Spleen (tissue), 11 donors: ENCODE results near the gene TRIM71. TPM values are rescaled to one million over a fixed set of nuclear protein-coding genes. Genes with fewer than 3 reads are reported as not detected.

ENCODE experiments used
- DNase-seq: peaks from one replicate; pipeline ENCODE4 v3.0.0-alpha.2; 2020
- H3K27ac ChIP-seq, 8 donors: fragments of 200-600 bp; sonication (generic) in 7 of 8; 1 replicate in 4 of 8; 2 replicates in 4 of 8; pipeline versions ENCODE4 v1.5.0 to v1.8.0; 2016 to 2021; ENCODE audit warnings: inconsistent platforms in 4 of 8, mild to moderate bottlenecking in 4 of 8, moderate library complexity in 1 of 8
- H3K27me3 ChIP-seq, 7 donors: fragments of 200-600 bp; sonication (generic) in 6 of 7; replicated peaks in 1 of 7; 1 replicate in 4 of 7; 2 replicates in 3 of 7; pipeline versions ENCODE4 v1.5.0 to v1.8.0; 2016 to 2021; ENCODE audit warnings: inconsistent platforms in 3 of 7, mild to moderate bottlenecking in 1 of 7
- H3K36me3 ChIP-seq, 6 donors: fragments of 200-600 bp; sonication (generic) in 5 of 6; 1 replicate in 4 of 6; 2 replicates in 2 of 6; pipeline versions ENCODE4 v1.5.0 to v1.8.0; 2016 to 2021; ENCODE audit warnings: inconsistent platforms in 2 of 6
- H3K4me1 ChIP-seq, 6 donors: fragments of 200-600 bp; sonication (generic) in 5 of 6; 1 replicate in 3 of 6; 2 replicates in 3 of 6; pipeline versions ENCODE4 v1.5.0 to v1.8.0; 2016 to 2021; ENCODE audit warnings: inconsistent platforms in 3 of 6
- H3K4me3 ChIP-seq, 8 donors: fragments of 200-600 bp; sonication (generic) in 7 of 8; 1 replicate in 4 of 8; 2 replicates in 4 of 8; pipeline versions ENCODE4 v1.5.0 to v1.8.0; 2016 to 2021; ENCODE audit warnings: inconsistent platforms in 4 of 8, mild to moderate bottlenecking in 4 of 8, moderate library complexity in 2 of 8
- H3K9me3 ChIP-seq, 8 donors: fragments of 200-600 bp; sonication (generic) in 7 of 8; 1 replicate in 4 of 8; 2 replicates in 4 of 8; pipeline versions ENCODE4 v1.5.0 to v1.8.0; 2016 to 2021; ENCODE audit warnings: inconsistent platforms in 4 of 8
- POLR2A ChIP-seq, 3 donors: fragments of 450-650 bp; IDR thresholded peaks; one replicate each; pipeline ENCODE4 v1.5.1; 2017; ENCODE audit warnings: antibody characterized with exemption in 3 of 3, mild to moderate bottlenecking in 1 of 3
- POLR2AphosphoS5 ChIP-seq, 3 donors: sonication (generic); formaldehyde crosslinking; IDR thresholded peaks; one replicate each; pipeline ENCODE4 v1.5.1; 2017; ENCODE audit warnings: antibody characterized with exemption in 3 of 3
- WGBS, 5 donors: extraction: QIAGEN DNeasy Blood & Tissue Kit in 3 of 5; methylation state at CpG; one replicate each; pipeline versions ENCODE4 v1.1.5 to v1.1.7; 2013 to 2018; 5-methylcytosine and 5-hydroxymethylcytosine counted together
- intact Hi-C: fragments of 100-400 bp; cut with DNase I; formaldehyde crosslinking; loops from one replicate; pipeline ENCODE4 v1.15.0; 2023; ENCODE audit warnings: low total_unique reads
- polyA plus RNA-seq, 3 donors: library from polyadenylated mRNA; stranded (reverse); fragments of 200-250 nt; gene quantifications; one replicate each; pipeline ENCODE4 v1.2.1, GENCODE V29; 2013
- total RNA-seq, 7 donors: library from RNA; depleted of rRNA in 3 of 7; stranded (reverse); fragments of >200 nt in 3 of 7; fragmentation: NEBNext Ultra II Directional in 4 of 7; extraction: Animal tissue kit (Norgen Biotek cat#: 25700) in 4 of 7; gene quantifications; one replicate each; pipeline versions ENCODE4 v1.1.0 to v1.2.1, GENCODE V29; 2016 to 2021
- TF ChIP-seq, protein P1 (sequence below), 11 experiments: fragments of 200-600 bp in 7 of 11; fragments of 450-650 bp in 4 of 11; sonication (generic) in 4 of 11; IDR thresholded peaks in 8 of 11; conservative IDR thresholded peaks in 3 of 11; 1 replicate in 7 of 11; 2 replicates in 4 of 11; pipeline versions ENCODE4 v1.4.0 to v1.8.0; 2016 to 2021; ENCODE audit warnings: antibody characterized with exemption in 11 of 11, inconsistent platforms in 4 of 11, mild to moderate bottlenecking in 1 of 11
- donor health status: healthy with polysubstance abuse.
- donor health status: DM: no; HTN: no; CAD: no; lungs with moderate emphysema.
- donor health status: DM: no; HTN: no; CAD: no.
- donor health status: Bipolar disorder and iron deficiency.
- donor health status: healthy.
- donor health status: DM: no; HTN: no; CAD: no.
- donor health status: DM: yes; HTN: yes; CAD: no.

TRIM71 gene
- total and polyA plus RNA-seq, 10 donors = under 0.01 to 0.09 (median 0.03) TPM; not detected in 5

GRCh38 chr3:32871273-32871672 lies 53.5 kb downstream of the TRIM71 start:
- 88 to 93% (median 90%) methylated on average over 7 of the region's 7 CpGs for WGBS, 5 donors
- no peak overlapping the region for H3K27ac ChIP-seq
- H3K27me3 ChIP-seq = no peaks in the 10 kb centered on the region
- intact Hi-C loops = no loop called here
- no peaks in the 10 kb centered on the region for H3K36me3 ChIP-seq
- H3K4me1 ChIP-seq = peaks cover 0 to 9% (median 0%) of the 10 kb centered on the region in 6 donors
- no peaks in the 10 kb centered on the region for H3K9me3 ChIP-seq
- TF ChIP-seq POLR2AphosphoS5 (IDR thresholded peaks at IDR 0.05) (no peak), POLR2A (IDR thresholded peaks at IDR 0.05) (no peak)
- TF ChIP-seq, protein P1, sequence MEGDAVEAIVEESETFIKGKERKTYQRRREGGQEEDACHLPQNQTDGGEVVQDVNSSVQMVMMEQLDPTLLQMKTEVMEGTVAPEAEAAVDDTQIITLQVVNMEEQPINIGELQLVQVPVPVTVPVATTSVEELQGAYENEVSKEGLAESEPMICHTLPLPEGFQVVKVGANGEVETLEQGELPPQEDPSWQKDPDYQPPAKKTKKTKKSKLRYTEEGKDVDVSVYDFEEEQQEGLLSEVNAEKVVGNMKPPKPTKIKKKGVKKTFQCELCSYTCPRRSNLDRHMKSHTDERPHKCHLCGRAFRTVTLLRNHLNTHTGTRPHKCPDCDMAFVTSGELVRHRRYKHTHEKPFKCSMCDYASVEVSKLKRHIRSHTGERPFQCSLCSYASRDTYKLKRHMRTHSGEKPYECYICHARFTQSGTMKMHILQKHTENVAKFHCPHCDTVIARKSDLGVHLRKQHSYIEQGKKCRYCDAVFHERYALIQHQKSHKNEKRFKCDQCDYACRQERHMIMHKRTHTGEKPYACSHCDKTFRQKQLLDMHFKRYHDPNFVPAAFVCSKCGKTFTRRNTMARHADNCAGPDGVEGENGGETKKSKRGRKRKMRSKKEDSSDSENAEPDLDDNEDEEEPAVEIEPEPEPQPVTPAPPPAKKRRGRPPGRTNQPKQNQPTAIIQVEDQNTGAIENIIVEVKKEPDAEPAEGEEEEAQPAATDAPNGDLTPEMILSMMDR (IDR thresholded peaks at IDR 0.05 in 8 of 11, conservative IDR thresholded peaks at IDR 0.05 in 3 of 11) = no peak
- no peak overlapping the region for H3K4me3 ChIP-seq
- DNase-seq = no peak

- WGBS, 5 donors = 69 to 84% (median 72%) methylated on average over 6 of the region's 6 CpGs
- Histone ChIP-seq H3K9me3 (no peaks in the 10 kb centered on the region), H3K36me3 (no peaks in the 10 kb centered on the region), H3K27ac (no peak overlapping the region), H3K4me3 (no peak overlapping the region), H3K27me3 (no peaks in the 10 kb centered on the region), H3K4me1 (peaks cover 0 to 9% (median 0%) of the 10 kb centered on the region in 6 donors)
- intact Hi-C loops = no loop called here
- DNase-seq = no peak
- TF ChIP-seq, protein P1 (IDR thresholded peaks at IDR 0.05 in 8 of 11, conservative IDR thresholded peaks at IDR 0.05 in 3 of 11) = no peak
- TF ChIP-seq POLR2AphosphoS5 (IDR thresholded peaks at IDR 0.05) (no peak), POLR2A (IDR thresholded peaks at IDR 0.05) (no peak)
Measured at GRCh38 chr3:32872487-32873382, 54.9 kb downstream of the TRIM71 start.

- Histone ChIP-seq H3K4me3 (no peak overlapping the region), H3K27ac (no peak overlapping the region)
- 54 to 64% (median 61%) methylated on average over 12 of the region's 12 CpGs for WGBS, 5 donors
Measured at GRCh38 chr3:32873531-32874130, 55.8 kb downstream of the TRIM71 start.

More at GRCh38 chr3:32873531-32874130, 55.8 kb downstream of the TRIM71 start:
- DNase-seq = no peak
- Histone ChIP-seq H3K27me3 (no peaks in the 10 kb centered on the region), H3K4me1 (peaks cover 0 to 9% (median 0%) of the 10 kb centered on the region in 6 donors), H3K9me3 (no peaks in the 10 kb centered on the region), H3K36me3 (no peaks in the 10 kb centered on the region)
- TF ChIP-seq POLR2A (IDR thresholded peaks at IDR 0.05) (no peak), POLR2AphosphoS5 (IDR thresholded peaks at IDR 0.05) (no peak)
- TF ChIP-seq, protein P1 (IDR thresholded peaks at IDR 0.05 in 8 of 11, conservative IDR thresholded peaks at IDR 0.05 in 3 of 11) = no peak
- intact Hi-C loops = no loop called here
